HG03378 (cell line): ENCODE data around the gene CDH5.

Source experiments
- ATAC-seq: cut with Tn5 transposase; IDR thresholded peaks from one replicate; pipeline ENCODE4 v1.9.1; 2021; ENCODE audit warnings: mild to moderate bottlenecking, moderate library complexity; ENCODE audit not compliant: unreplicated experiment

The CDH5 gene

GRCh38 chr16:66373667-66374066, 7.2 kb downstream of the CDH5 start:
- no peak for ATAC-seq

DNA sequence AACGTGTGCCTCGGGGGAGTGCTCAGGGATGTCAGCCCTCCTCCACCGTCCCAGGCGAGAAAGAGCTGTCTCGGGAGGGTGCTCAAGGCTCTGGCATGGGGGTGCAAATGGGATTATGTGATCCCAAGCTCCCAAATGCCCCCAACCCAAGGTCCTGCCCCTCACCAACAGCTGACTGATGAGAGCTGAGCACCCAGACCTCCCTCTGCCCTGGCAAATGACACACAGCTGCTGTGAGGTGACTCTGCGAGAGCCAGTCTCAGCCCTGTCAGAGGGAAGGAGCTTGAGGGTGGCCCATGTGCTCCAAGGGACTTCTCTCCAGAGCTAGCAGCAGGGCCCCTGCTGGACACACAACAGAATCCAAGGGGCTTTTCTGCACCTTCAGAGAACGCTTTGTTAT, 7.7 kb downstream of the CDH5 start:
- ATAC-seq = no peak

DNA sequence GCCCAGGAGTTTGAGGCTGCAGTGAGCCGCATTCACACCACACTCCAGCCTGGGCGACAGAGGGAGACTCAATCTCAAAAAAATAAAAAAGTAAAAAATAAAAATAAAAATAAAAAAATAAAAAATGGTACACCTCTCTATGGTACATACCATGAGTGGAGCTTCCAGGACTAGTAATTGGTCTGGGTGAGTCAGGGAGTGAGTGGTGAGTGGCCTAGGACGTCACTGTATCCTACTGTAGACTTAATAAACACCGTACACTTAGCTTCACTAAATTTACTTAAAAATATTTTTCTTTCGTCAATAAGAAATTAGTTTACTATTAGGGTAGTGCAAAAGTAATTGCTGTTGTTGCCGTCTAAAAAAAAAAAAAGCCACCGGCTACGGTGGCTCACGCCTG, 9.0 kb downstream of the CDH5 start:
- ATAC-seq = no peak

DNA sequence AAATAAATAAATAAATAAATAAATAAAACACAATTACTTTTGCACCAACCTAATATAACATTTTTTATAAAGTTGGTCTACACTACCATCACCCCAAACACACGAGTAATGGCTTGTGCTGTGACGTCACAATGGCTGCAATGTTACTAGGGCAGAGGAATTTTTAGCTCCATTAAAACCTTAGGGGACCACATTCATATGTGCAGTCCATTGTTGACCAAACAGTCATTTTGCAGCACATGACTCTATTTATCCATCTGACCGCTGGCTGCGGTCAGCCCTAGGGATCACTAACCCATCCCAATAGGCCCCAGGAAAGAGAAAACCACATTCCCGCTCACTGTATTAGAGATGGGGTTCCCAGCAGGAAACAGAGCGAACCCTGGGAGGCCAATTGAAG, 9.6 kb downstream of the CDH5 start:
- ATAC-seq = no peak

- ATAC-seq = no peak
Measured at GRCh38 chr16:66376577-66377305, 10.2 kb downstream of the CDH5 start.

GRCh38 chr16:66377324-66377723, 10.8 kb downstream of the CDH5 start:
- no peak for ATAC-seq

DNA sequence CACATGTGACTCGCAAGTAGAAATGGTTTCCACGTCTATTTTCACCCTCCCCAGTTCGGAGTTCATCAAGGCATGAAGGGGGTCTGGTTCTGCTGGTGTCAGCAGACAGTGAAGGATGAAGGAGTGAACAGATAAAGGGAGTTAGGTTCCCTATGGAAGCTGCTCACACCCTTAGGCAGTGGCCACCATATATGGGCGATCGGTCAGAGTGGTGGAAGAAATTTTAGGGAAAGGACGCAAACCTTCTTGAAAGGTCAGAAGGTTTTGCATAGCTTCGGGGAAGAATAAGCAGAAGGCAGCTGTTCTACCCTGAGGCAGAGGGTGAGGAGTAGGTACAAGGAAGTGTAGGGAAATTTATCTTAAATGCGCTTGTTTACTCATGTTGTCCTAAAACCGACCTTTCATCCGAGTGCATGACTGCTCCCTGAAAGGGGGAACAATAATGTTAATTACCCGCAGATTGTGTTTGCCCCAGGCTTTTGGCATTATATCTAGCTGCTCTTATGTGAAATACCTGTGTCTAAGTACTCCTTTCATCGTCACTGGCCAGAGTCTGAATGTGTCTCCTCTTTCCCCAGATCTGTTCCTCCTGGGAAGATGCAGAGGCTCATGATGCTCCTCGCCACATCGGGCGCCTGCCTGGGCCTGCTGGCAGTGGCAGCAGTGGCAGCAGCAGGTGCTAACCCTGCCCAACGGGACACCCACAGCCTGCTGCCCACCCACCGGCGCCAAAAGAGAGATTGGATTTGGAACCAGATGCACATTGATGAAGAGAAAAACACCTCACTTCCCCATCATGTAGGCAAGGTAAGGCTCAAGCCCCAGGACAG, 12.5 kb downstream of the CDH5 start:
- ATAC-seq = no peak

DNA sequence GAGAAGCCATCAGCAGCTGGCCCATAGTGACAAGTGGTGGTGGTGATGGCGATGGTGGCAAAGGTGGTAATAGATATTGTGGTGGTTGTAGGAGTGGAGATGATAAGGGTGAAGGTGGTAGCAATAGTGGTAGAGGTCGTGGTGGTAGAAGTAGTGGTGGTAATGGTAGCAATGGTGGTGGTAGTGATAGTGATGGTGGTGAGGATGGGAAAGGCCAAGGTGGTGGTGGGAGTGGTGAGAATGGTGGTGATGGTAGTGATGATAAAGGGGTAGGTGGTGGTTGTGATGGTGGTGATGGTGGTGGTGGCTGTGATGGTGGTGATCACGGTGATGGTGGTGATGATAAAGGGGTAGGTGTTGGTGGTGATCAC, 13.1 kb downstream of the CDH5 start:
- no peak for ATAC-seq

DNA sequence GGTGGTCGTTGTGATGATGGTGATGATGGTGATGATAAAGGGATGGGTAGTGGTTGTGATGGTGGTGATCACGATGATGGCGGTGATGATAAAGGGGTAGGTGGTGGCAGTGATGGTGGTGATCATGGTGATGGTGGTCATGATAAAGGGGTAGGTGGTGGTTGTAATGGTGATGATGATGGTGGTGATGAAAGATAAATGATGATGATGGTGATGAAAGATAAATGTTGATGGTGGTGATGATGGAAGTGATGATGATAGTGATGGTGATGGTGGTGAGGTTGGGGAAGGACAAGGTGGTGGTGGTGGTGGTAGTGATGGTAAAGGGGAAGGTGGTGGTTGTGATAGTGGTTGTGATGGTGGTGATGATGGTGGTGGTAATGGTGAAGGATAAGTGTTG, 13.9 kb downstream of the CDH5 start:
- no peak for ATAC-seq

- no peak for ATAC-seq
Measured at GRCh38 chr16:66381585-66382170, 15.2 kb downstream of the CDH5 start.

DNA sequence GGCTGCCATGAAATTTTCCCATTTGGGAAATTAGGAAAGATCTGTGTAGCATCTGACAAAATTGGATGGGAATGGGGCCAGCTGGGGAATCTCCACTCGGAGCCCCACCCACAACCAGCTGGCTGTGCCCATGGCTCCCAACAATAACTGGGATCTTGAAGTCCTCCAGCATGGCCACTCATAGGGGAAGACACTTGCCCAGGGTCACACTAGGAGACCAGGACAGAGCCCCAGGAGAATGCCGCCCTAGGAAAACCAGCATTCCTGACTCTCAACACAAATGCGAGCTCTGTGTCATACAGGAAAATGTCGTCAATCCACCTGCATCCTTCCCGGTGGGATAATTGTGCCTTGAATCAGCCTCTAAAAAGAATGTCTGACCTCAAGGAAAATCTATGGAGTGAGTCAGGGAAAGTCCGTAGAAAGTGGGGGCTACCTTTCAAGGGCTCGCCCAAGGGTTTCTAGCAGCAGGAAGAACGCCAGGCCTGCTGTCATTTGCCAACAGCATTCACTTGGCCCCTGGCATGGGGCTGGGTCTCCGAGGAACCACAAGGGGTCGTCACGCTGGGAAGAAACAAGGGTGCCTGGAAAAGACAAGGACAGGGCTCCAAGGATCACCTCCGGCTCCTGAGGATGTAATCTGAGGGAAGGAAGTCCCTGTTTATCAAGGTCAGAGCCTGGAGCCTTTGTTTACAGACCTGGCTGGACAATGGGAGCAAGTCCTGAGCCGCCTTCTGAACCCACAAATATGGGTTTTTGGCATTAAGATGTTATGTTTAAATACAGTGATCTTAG, 15.9 kb downstream of the CDH5 start:
- ATAC-seq = no peak

GRCh38 chr16:66382966-66383299, 16.4 kb downstream of the CDH5 start:
- ATAC-seq = no peak

DNA sequence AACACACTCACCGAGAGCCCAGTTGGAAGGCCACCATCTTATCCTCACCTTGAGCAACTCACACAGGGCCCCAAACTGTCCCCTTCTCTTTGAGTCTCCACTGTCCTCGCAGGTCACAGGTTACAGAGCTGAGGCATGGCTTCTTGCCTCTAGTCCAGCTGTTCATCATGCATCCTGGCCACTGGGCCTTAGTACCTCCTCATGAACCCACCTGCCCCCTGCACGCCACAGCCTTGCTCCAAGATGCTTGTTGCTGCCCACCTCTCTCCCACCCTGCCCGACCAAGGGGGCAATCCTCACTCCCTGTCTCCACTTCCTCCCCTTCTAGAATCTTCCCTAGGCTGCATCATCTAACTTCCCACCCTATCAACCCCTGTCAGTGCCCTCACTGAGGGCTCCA, 17.1 kb downstream of the CDH5 start:
- no peak for ATAC-seq

DNA sequence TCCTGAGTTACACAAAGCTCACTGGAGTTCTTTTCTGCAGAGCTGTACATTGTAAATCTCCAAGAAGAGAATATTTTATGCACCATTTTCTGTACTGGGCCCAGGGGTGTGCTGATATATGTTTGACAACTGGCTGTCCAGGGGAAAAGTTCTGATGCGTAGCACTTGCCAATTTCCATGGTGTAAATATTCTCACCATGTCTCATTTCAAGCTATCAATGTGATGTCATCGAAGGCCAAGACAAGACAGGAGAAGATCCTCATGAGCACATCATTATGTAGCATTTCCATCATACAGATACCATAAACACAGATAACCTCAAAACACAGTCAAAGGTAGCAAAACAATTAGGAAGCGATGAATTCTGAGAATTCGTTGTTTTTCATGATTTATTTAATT, 18.9 kb downstream of the CDH5 start:
- no peak for ATAC-seq

- ATAC-seq = no peak
Measured at GRCh38 chr16:66386629-66387622, 20.4 kb downstream of the CDH5 start.

- ATAC-seq = no peak
Measured at GRCh38 chr16:66387817-66388332, 21.4 kb downstream of the CDH5 start.

DNA sequence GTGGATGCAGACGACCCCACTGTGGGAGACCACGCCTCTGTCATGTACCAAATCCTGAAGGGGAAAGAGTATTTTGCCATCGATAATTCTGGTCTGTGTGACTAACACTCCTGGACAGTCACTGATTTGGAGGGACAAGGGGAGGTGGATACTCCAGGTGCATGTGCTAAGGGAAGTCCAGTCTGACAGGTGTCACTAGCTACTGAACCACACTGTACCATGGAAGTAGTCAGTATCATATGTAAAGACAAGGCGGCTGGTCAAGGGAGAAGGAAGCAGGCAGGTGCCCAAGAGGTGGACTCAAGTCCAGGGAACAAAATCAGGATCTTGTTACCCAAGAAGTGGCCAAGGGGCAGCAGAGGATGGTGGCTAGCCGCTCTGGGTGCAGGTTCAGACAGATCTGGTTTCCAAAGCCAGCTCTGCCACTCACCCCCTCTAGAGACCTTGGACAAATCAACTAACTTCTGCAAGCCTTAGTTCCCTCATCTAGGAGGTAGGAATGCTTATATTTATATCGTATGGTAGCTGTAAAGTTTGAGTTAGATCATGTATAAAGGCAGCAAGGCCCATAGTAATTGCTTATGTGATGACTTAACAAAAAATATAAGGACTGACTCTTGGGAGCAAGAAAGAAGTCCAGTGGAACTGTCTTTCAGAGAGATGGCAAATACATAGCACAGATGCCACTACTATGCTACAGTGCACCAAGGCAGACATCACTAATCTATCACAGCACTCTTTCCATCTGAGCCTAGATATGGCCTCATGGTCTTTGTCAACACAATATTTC, 22.1 kb downstream of the CDH5 start:
- no peak for ATAC-seq

DNA sequence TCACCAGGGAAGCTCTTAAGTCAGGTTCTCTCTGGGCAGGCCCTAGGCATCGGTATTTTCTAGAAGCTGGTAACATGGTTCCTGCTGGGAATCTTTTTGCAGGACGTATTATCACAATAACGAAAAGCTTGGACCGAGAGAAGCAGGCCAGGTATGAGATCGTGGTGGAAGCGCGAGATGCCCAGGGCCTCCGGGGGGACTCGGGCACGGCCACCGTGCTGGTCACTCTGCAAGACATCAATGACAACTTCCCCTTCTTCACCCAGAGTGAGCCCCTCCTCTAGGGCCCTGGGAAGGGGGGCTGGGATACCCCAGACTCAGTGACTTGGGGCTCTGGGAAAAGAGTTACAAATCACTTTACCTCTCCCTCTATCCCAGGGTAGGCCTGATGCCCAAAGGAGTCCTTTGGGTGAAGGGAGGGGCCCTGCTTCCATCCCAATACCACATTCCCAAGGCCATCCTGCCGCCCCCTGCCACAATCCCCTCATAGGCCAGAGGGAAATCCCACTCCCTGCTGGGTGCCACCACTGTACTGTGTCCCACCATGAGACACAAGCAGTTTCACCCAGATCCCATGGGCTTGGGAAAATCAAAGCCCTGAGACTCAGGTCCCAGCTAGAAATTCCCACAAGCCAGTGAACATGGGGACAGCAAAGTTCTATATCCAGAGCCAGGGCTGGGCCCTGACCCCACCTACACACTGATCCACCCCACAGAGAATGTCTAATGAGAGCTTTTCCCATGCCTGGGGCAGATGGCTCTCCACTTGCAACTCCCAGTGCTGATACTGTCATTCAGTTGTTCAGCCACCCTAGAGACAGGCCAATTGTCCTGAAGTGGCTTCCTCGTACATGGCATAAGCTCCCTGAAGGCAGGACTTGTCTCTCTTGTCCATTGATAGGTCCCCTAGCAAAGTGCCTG, 23.0 kb downstream of the CDH5 start:
- ATAC-seq = no peak
